ENCODE data around the gene AKR7A2.
"Not testable (repeated sequence)": the region's sequence is repeated elsewhere in the genome, so short reads cannot be mapped to it uniquely, and the experiment has no call there.

The AKR7A2 gene

GRCh38 chr1:19324665-19324990, 12.7 kb upstream of the AKR7A2 start:
- DNase-seq: no peak

GRCh38 chr1:19323987-19324664, 12.2 kb upstream of the AKR7A2 start:
- DNase-seq: no peak

GRCh38 chr1:19322481-19322880, 10.5 kb upstream of the AKR7A2 start:
- DNase-seq: no peak

GRCh38 chr1:19321071-19321470, 9.1 kb upstream of the AKR7A2 start:
- no peak for DNase-seq

- no peak for DNase-seq
Measured at GRCh38 chr1:19319196-19319595, 7.3 kb upstream of the AKR7A2 start.

GRCh38 chr1:19317126-19317910, 5.4 kb upstream of the AKR7A2 start:
- DNase-seq: no peak

GRCh38 chr1:19315378-19316198, 3.6 kb upstream of the AKR7A2 start:
- DNase-seq: no peak

- DNase-seq: no peak
Measured at GRCh38 chr1:19313961-19314882, 2.3 kb upstream of the AKR7A2 start.

GRCh38 chr1:19313636-19313959, 1.7 kb upstream of the AKR7A2 start:
- no peak for DNase-seq

GRCh38 chr1:19312782-19313635, 1.1 kb upstream of the AKR7A2 start:
- peak; percentile 18 for DNase-seq

GRCh38 chr1:19311503-19311930, 427 bp downstream of the AKR7A2 start:
- DNase-seq: no peak

GRCh38 chr1:19310720-19311502, 1.0 kb downstream of the AKR7A2 start:
- no peak for DNase-seq

GRCh38 chr1:19310061-19310460, 1.9 kb downstream of the AKR7A2 start:
- DNase-seq: no peak

GRCh38 chr1:19309123-19309813, 2.7 kb downstream of the AKR7A2 start:
- DNase-seq: no peak

GRCh38 chr1:19308509-19308907, 3.4 kb downstream of the AKR7A2 start:
- DNase-seq: no peak

GRCh38 chr1:19307794-19308508, 4.0 kb downstream of the AKR7A2 start:
- no peak for DNase-seq

GRCh38 chr1:19306941-19307340, 5.0 kb downstream of the AKR7A2 start:
- DNase-seq: no peak

- DNase-seq: no peak
Measured at GRCh38 chr1:19305880-19306279, 6.1 kb downstream of the AKR7A2 start.

GRCh38 chr1:19304081-19304480, 7.9 kb downstream of the AKR7A2 start:
- DNase-seq: not testable (repeated sequence)

GRCh38 chr1:19300211-19300610, 11.7 kb downstream of the AKR7A2 start:
- DNase-seq: no peak

All from activated CD4-positive, alpha-beta T cell treated with anti-CD3 and anti-CD28 coated beads, Interleukin-10, Interleukin-2, amounts not matched to agents 100 ng/mL and 50 ng/mL, durations not matched to agents 16 hours and 8 hours (primary cell).